Liver (tissue), 9 donors: ENCODE measurements around the gene TTC22. TPM values are rescaled to one million over a fixed set of nuclear protein-coding genes. Genes with fewer than 3 reads are reported as not detected.

Experiments
- DNase-seq: peaks from one replicate; pipeline ENCODE4 v3.0.0-alpha.2; 2017; ENCODE audit warnings: low spot score
- H3K27ac ChIP-seq, 2 donors: one replicate each; pipeline ENCODE4 v1.7.0; 2013; ENCODE audit warnings: inconsistent platforms in 2 of 2, low read length in 2 of 2, control low read depth in 1 of 2, low read depth in 1 of 2, mild to moderate bottlenecking in 1 of 2
- H3K27me3 ChIP-seq, 4 donors: one replicate each; pipeline versions ENCODE4 v1.6.1 to v1.7.0; 2013; ENCODE audit warnings: low read length in 3 of 4, inconsistent platforms in 1 of 4, mild to moderate bottlenecking in 1 of 4, moderate library complexity in 1 of 4; ENCODE audit not compliant: control insufficient read depth in 4 of 4, insufficient read depth in 4 of 4
- H3K36me3 ChIP-seq, 4 donors: one replicate each; pipeline versions ENCODE4 v1.6.1 to v1.7.0; 2013; ENCODE audit warnings: low read length in 3 of 4, mild to moderate bottlenecking in 3 of 4, low read depth in 1 of 4, moderate library complexity in 1 of 4; ENCODE audit not compliant: control insufficient read depth in 4 of 4, insufficient read depth in 3 of 4
- H3K4me1 ChIP-seq, 4 donors: one replicate each; pipeline versions ENCODE4 v1.6.1 to v1.7.0; 2013; ENCODE audit warnings: low read length in 3 of 4, mild to moderate bottlenecking in 3 of 4, moderate library complexity in 1 of 4; ENCODE audit not compliant: control insufficient read depth in 4 of 4, insufficient read depth in 4 of 4
- H3K4me3 ChIP-seq, 3 donors: one replicate each; pipeline versions ENCODE4 v1.6.1 to v1.7.0; 2013; ENCODE audit warnings: low read length in 3 of 3, control low read depth in 1 of 3, low read depth in 1 of 3, mild to moderate bottlenecking in 1 of 3
- H3K9ac ChIP-seq, 2 donors: one replicate each; pipeline ENCODE4 v1.7.0; 2013; ENCODE audit warnings: low read length in 2 of 2, mild to moderate bottlenecking in 2 of 2, moderate library complexity in 2 of 2, control low read depth in 1 of 2, low read depth in 1 of 2
- H3K9me3 ChIP-seq, 4 donors: one replicate each; pipeline versions ENCODE4 v1.6.1 to v1.7.0; 2013; ENCODE audit warnings: low read length in 3 of 4; ENCODE audit not compliant: control insufficient read depth in 4 of 4
- EGR1 ChIP-seq, 2 donors: IDR thresholded peaks; 2 replicates each; pipeline ENCODE4 v1.6.1; 2016 to 2018; ENCODE audit warnings: antibody characterized with exemption in 2 of 2, low read depth in 2 of 2
- FOXA1 ChIP-seq: IDR thresholded peaks from 2 replicates; pipeline ENCODE4 v1.6.1; 2016; ENCODE audit warnings: antibody characterized with exemption
- FOXA2 ChIP-seq: IDR thresholded peaks from 2 replicates; pipeline ENCODE4 v1.6.1; 2016; ENCODE audit warnings: antibody characterized with exemption
- GABPA ChIP-seq, 2 donors: IDR thresholded peaks in 1 of 2; conservative IDR thresholded peaks in 1 of 2; 2 replicates each; pipeline ENCODE4 v1.6.1; 2016; ENCODE audit warnings: antibody characterized with exemption in 2 of 2, mild to moderate bottlenecking in 1 of 2, moderate library complexity in 1 of 2
- HNF4A ChIP-seq, 2 donors: conservative IDR thresholded peaks; 2 replicates each; pipeline ENCODE4 v1.6.1; 2016; ENCODE audit warnings: antibody characterized with exemption in 2 of 2, mild to moderate bottlenecking in 2 of 2
- HNF4G ChIP-seq: IDR thresholded peaks from 2 replicates; pipeline ENCODE4 v1.6.1; 2016; ENCODE audit warnings: antibody characterized with exemption
- JUND ChIP-seq, 2 donors: IDR thresholded peaks; 2 replicates each; pipeline ENCODE4 v1.6.1; 2016; ENCODE audit warnings: antibody characterized with exemption in 2 of 2
- NR2F2 ChIP-seq: IDR thresholded peaks from 2 replicates; pipeline ENCODE4 v1.6.1; 2016; ENCODE audit warnings: antibody characterized with exemption
- RAD21 ChIP-seq, 2 donors: IDR thresholded peaks; 2 replicates each; pipeline ENCODE4 v1.6.1; 2016; ENCODE audit warnings: antibody characterized with exemption in 2 of 2, mild to moderate bottlenecking in 2 of 2
- RXRA ChIP-seq, 2 donors: IDR thresholded peaks; 2 replicates each; pipeline ENCODE4 v1.6.1; 2017 to 2018; ENCODE audit warnings: antibody characterized with exemption in 2 of 2, mild to moderate bottlenecking in 1 of 2
- SP1 ChIP-seq: IDR thresholded peaks from 2 replicates; pipeline ENCODE4 v1.6.1; 2018; ENCODE audit warnings: antibody characterized with exemption, mild to moderate bottlenecking
- TAF1 ChIP-seq: conservative IDR thresholded peaks from 2 replicates; pipeline ENCODE4 v1.6.1; 2016; ENCODE audit warnings: antibody characterized with exemption, mild to moderate bottlenecking
- YY1 ChIP-seq: IDR thresholded peaks from 2 replicates; pipeline ENCODE4 v1.6.1; 2016; ENCODE audit warnings: antibody characterized with exemption, mild to moderate bottlenecking
- WGBS: extraction: QIAGEN DNeasy Blood & Tissue Kit; methylation state at CpG from one replicate; pipeline ENCODE4 v1.1.7; 2013; 5-methylcytosine and 5-hydroxymethylcytosine counted together
- polyA plus RNA-seq, 2 donors: library from polyadenylated mRNA; stranded (reverse) in 1 of 2; unstranded in 1 of 2; fragments of 200-250 nt in 1 of 2; fragments of >200 nt in 1 of 2; fragmentation: Nextera tagmentation in 1 of 2; extraction: Ambion mirVana in 1 of 2; gene quantifications; one replicate each; pipeline versions ENCODE4 v1.2.1 to v1.2.3, GENCODE V29; 2013 to 2015
- total RNA-seq, 2 donors: library from RNA; depleted of rRNA; stranded (reverse); fragments of >200 nt; gene quantifications; one replicate each; pipeline ENCODE4 v1.2.3, GENCODE V29; 2014
- TF ChIP-seq, protein P1 (sequence below): IDR thresholded peaks from 2 replicates; pipeline ENCODE4 v1.6.1; 2016; ENCODE audit warnings: antibody characterized with exemption
- TF ChIP-seq, protein P2 (sequence below): IDR thresholded peaks from 2 replicates; pipeline ENCODE4 v1.6.1; 2016; ENCODE audit warnings: antibody characterized with exemption, mild to moderate bottlenecking
- donor health status: healthy.
- donor health status: healthy.
- donor health status: healthy.
- donor health status: healthy.
- donor health status: healthy.

Gene TTC22
- total and polyA plus RNA-seq, 4 donors = 0.96 to 3.5 (median 2.3) TPM

DNA sequence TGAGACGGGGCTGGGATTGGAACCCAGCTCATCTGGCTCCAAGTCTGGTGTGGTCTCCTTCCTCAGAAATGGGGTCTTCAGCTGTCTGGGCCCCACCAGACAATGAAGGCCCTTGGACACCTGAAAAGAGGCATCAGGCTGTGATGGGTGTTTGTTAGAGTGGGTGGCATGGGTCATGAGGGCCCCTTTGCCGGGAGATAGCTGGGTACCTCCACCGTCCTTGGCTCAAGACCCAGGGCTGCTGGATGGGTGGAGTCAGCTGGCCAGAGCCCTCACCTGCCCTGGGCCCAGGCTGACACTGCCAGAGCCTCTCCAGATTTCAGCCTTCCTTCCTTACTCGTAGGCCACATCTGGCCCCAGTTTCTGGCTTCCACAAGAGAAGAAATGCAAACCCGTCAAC is 13.4 kb upstream of the TTC22 start:
- H3K4me3 ChIP-seq = no peak overlapping the region
- 95% methylated on average over 5 of the region's 5 CpGs for WGBS
- no peaks in the 10 kb centered on the region for H3K36me3 ChIP-seq
- H3K27ac ChIP-seq = no peak overlapping the region
- H3K4me1 ChIP-seq = peaks cover 0 to 14% (median 9%) of the 10 kb centered on the region in 4 donors
- TF ChIP-seq HNF4G (no peak), GABPA (IDR thresholded peaks at IDR 0.05 in 1 of 2, conservative IDR thresholded peaks at IDR 0.05 in 1 of 2) (no peak), FOXA1 (no peak), NR2F2 (no peak), EGR1 (IDR thresholded peaks at IDR 0.05; ENCODE audit: low read depth in 2 of 2) (no peak), SP1 (no peak), HNF4A (conservative IDR thresholded peaks at IDR 0.05) (no peak)
- TF ChIP-seq, protein P1, sequence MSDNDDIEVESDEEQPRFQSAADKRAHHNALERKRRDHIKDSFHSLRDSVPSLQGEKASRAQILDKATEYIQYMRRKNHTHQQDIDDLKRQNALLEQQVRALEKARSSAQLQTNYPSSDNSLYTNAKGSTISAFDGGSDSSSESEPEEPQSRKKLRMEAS = no peak
- TF ChIP-seq, protein P2, sequence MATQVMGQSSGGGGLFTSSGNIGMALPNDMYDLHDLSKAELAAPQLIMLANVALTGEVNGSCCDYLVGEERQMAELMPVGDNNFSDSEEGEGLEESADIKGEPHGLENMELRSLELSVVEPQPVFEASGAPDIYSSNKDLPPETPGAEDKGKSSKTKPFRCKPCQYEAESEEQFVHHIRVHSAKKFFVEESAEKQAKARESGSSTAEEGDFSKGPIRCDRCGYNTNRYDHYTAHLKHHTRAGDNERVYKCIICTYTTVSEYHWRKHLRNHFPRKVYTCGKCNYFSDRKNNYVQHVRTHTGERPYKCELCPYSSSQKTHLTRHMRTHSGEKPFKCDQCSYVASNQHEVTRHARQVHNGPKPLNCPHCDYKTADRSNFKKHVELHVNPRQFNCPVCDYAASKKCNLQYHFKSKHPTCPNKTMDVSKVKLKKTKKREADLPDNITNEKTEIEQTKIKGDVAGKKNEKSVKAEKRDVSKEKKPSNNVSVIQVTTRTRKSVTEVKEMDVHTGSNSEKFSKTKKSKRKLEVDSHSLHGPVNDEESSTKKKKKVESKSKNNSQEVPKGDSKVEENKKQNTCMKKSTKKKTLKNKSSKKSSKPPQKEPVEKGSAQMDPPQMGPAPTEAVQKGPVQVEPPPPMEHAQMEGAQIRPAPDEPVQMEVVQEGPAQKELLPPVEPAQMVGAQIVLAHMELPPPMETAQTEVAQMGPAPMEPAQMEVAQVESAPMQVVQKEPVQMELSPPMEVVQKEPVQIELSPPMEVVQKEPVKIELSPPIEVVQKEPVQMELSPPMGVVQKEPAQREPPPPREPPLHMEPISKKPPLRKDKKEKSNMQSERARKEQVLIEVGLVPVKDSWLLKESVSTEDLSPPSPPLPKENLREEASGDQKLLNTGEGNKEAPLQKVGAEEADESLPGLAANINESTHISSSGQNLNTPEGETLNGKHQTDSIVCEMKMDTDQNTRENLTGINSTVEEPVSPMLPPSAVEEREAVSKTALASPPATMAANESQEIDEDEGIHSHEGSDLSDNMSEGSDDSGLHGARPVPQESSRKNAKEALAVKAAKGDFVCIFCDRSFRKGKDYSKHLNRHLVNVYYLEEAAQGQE = no peak
- no peaks in the 10 kb centered on the region for H3K9me3 ChIP-seq
- DNase-seq = no peak
- H3K9ac ChIP-seq = no peak overlapping the region
- no peaks in the 10 kb centered on the region for H3K27me3 ChIP-seq

DNA sequence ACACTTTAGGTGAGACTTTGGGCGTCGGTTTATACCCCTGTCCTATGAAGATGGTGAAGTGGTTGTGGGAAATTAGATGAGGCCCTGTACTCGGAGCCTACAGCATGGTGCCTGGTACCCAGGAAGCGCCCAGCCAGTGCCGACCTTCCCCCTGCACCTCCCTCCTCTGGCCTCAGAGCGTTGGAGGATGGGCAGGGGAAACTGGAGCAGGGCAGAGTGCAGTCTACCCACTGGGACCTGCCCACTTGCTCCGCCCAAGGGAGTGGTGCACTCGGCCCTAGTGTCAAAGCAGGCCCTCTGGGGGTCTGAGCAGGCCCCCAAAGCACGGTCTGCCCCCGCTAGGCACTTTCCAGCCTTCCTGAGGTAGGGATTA is 13.0 kb upstream of the TTC22 start:
- Histone ChIP-seq H3K4me1 (peaks cover 0 to 19% (median 13%) of the 10 kb centered on the region in 4 donors), H3K36me3 (no peaks in the 10 kb centered on the region), H3K27ac (no peak overlapping the region), H3K4me3 (no peak overlapping the region), H3K27me3 (no peaks in the 10 kb centered on the region), H3K9me3 (no peaks in the 10 kb centered on the region), H3K9ac (no peak overlapping the region)
- 85% methylated on average over 10 of the region's 10 CpGs for WGBS
- TF ChIP-seq GABPA (IDR thresholded peaks at IDR 0.05 in 1 of 2, conservative IDR thresholded peaks at IDR 0.05 in 1 of 2) (no peak), FOXA1 (no peak), HNF4G (no peak), RXRA (IDR thresholded peaks at IDR 0.05) (no peak), FOXA2 (no peak), YY1 (no peak), HNF4A (conservative IDR thresholded peaks at IDR 0.05) (no peak), RAD21 (IDR thresholded peaks at IDR 0.05) (no peak), NR2F2 (no peak), JUND (IDR thresholded peaks at IDR 0.05) (no peak), TAF1 (no peak), EGR1 (IDR thresholded peaks at IDR 0.05; ENCODE audit: low read depth in 2 of 2) (no peak)
- TF ChIP-seq, protein P1 = no peak
- no peak for DNase-seq

DNA sequence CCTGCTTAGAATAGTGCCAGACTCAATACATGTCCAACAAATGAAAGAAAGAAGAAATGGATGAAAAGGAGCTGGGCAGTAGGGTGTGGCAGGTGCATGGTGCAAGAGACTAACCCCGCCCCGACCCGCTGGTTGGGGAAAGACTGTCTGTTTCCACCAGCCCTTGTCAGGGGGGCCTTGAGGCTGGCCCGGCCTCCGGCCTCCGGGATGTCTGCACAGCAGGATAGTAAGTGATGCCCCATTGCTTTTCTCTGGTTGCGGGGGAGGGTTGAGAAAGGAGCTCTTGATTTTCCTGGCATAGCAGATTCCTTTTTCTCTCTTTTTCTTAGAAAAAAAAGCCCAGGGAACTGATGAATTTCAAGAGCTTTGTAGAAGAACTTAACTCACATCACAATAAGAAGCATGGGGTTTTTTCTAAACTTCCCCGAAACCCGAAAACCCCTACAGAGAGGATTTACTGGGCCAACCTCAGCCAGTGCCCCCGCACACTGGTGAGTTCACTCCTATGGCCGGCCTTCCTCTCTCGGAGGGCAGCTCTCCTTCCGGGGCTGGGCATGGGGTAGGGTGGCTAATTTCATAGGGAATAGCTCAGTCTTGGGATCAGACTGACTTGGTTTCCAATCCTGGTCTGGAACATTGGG is 12.5 kb upstream of the TTC22 start:
- DNase-seq = no peak
- 91% methylated on average over 13 of the region's 13 CpGs for WGBS
- H3K27ac ChIP-seq = no peak overlapping the region
- no peaks in the 10 kb centered on the region for H3K36me3 ChIP-seq
- no peaks in the 10 kb centered on the region for H3K9me3 ChIP-seq
- H3K4me1 ChIP-seq = peaks cover 0 to 24% (median 16%) of the 10 kb centered on the region in 4 donors
- H3K27me3 ChIP-seq = no peaks in the 10 kb centered on the region
- H3K9ac ChIP-seq = no peak overlapping the region
- no peak overlapping the region for H3K4me3 ChIP-seq
- no peak for TF ChIP-seq RXRA (IDR thresholded peaks at IDR 0.05)
